Measurements from ENCODE around the gene ANXA9. TPM values are rescaled to one million over a fixed set of nuclear protein-coding genes. Genes with fewer than 3 reads are reported as not detected.

The ANXA9 gene
- total RNA-seq, result 0.16 TPM in 1 of 2 replicates, not detected in the other

GRCh38 chr1:150981805-150982712 is at the start of gene ANXA9:
TSS of gene ANXA9 (plus strand) at chr1:150982292. CDS start at chr1:150983106, 814 bp downstream.

GRCh38 chr1:150974580-150975478 is 7.3 kb upstream of the ANXA9 start, which contains the start of gene CERS2:
TSS of gene CERS2 (minus strand) at chr1:150974835. CDS start at chr1:150969090, 5,745 bp downstream.

GRCh38 chr1:151006327-151007052 is 24.4 kb downstream of the ANXA9 start, which contains the start of gene MINDY1:
TSS of gene MINDY1 (minus strand) at chr1:151006902. CDS start at chr1:151002617, 4,285 bp downstream.

GRCh38 chr1:151008244-151009205 is 26.4 kb downstream of the ANXA9 start, which contains the start of gene PRUNE1:
TSS of gene PRUNE1 (plus strand) at chr1:151008449. CDS start at chr1:151008633, 184 bp downstream.

GRCh38 chr1:151036356-151036755 is 54.3 kb downstream of the ANXA9 start, which contains the start of gene BNIPL:
TSS of gene BNIPL (plus strand) at chr1:151036586. CDS start at chr1:151036726, 140 bp downstream.

Small RNA genes within 50 kb of the gene (small RNA-seq; reads per million reads assigned to genes)
- not detected for gene RNU6-884P

Other genes with a start within 250 kb of the ANXA9 start
- gene CTSS, start 216.5 kb upstream of the ANXA9 start, total RNA-seq, result 4.7 and 9.4 TPM in 2 replicates
- gene CTSK, start 174.0 kb upstream of the ANXA9 start, total RNA-seq, result 383 and 515 TPM in 2 replicates
- 50.8 and 68.0 TPM in 2 replicates for gene ARNT, start 105.7 kb upstream of the ANXA9 start, total RNA-seq
- not detected in 2 replicates for gene CTXND2, start 95.2 kb upstream of the ANXA9 start, total RNA-seq
- gene SETDB1, start 55.9 kb upstream of the ANXA9 start, total RNA-seq, result 40.8 and 49.3 TPM in 2 replicates
- 131 and 147 TPM in 2 replicates for gene CERS2, start 7.5 kb upstream of the ANXA9 start, total RNA-seq
- 20.4 and 21.1 TPM in 2 replicates for gene MINDY1, start 24.6 kb downstream of the ANXA9 start, total RNA-seq
- 9.1 and 10.4 TPM in 2 replicates for gene PRUNE1, start 26.2 kb downstream of the ANXA9 start, total RNA-seq
- gene BNIPL, start 54.3 kb downstream of the ANXA9 start, total RNA-seq, result under 0.01 and 0.12 TPM in 2 replicates
- gene C1orf56, start 65.5 kb downstream of the ANXA9 start, total RNA-seq, result 3.6 and 5.0 TPM in 2 replicates
- gene CDC42SE1, start 77.3 kb downstream of the ANXA9 start, total RNA-seq, result 62.1 and 64.6 TPM in 2 replicates
- 2.3 and 2.8 TPM in 2 replicates for gene MLLT11, start 78.1 kb downstream of the ANXA9 start, total RNA-seq
- 18.8 and 19.3 TPM in 2 replicates for gene GABPB2, start 88.5 kb downstream of the ANXA9 start, total RNA-seq
- gene SEMA6C, start 164.3 kb downstream of the ANXA9 start, total RNA-seq, result 5.4 and 5.5 TPM in 2 replicates
- gene TNFAIP8L2, start 174.4 kb downstream of the ANXA9 start, total RNA-seq, result not detected in 2 replicates
- 7.0 and 8.7 TPM in 2 replicates for gene LYSMD1, start 183.6 kb downstream of the ANXA9 start, total RNA-seq
- 22.2 and 29.0 TPM in 2 replicates for gene SCNM1, start 183.9 kb downstream of the ANXA9 start, total RNA-seq
- 0.81 and 1.6 TPM in 2 replicates for gene TMOD4, start 193.7 kb downstream of the ANXA9 start, total RNA-seq
- gene VPS72, start 207.9 kb downstream of the ANXA9 start, total RNA-seq, result 42.8 and 45.5 TPM in 2 replicates
- gene PIP5K1A, start 216.3 kb downstream of the ANXA9 start, total RNA-seq, result 117 and 146 TPM in 2 replicates